Testis (tissue), 2 donors: ENCODE measurements around the gene UBR3.

Experiments used
- POLR2A ChIP-seq: fragments of 450-650 bp; IDR thresholded peaks from one replicate; pipeline ENCODE4 v1.6.1; 2017; ENCODE audit warnings: antibody characterized with exemption, mild to moderate bottlenecking, moderate library complexity
- TF ChIP-seq, protein P1 (sequence below), 3 experiments: fragments of 450-650 bp in 2 of 3; fragments of 200-600 bp in 1 of 3; sonication (generic) in 1 of 3; IDR thresholded peaks; one replicate each; pipeline ENCODE4 v1.5.1; 2016 to 2019; ENCODE audit warnings: antibody characterized with exemption in 3 of 3, mild to moderate bottlenecking in 2 of 3, moderate library complexity in 1 of 3

DNA sequence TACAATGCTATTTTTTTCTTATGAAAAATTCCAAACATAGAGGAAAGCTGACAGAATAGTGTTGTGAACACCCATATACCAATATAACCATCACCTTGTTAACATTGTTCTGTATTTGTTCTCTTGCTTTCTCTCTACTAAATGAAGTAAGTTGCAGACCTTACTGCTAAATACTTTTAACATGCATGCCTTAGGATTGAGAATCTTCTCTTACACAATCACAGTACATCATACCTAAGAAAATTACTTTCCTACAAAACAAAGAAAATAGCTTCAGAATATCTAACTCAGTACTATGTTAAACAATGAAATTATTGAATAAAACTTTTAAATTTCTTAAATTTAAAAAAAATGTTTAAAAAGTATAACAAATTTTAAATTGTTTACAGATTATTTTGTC is 136.5 kb downstream of the UBR3 start:
- TF ChIP-seq, protein P1, sequence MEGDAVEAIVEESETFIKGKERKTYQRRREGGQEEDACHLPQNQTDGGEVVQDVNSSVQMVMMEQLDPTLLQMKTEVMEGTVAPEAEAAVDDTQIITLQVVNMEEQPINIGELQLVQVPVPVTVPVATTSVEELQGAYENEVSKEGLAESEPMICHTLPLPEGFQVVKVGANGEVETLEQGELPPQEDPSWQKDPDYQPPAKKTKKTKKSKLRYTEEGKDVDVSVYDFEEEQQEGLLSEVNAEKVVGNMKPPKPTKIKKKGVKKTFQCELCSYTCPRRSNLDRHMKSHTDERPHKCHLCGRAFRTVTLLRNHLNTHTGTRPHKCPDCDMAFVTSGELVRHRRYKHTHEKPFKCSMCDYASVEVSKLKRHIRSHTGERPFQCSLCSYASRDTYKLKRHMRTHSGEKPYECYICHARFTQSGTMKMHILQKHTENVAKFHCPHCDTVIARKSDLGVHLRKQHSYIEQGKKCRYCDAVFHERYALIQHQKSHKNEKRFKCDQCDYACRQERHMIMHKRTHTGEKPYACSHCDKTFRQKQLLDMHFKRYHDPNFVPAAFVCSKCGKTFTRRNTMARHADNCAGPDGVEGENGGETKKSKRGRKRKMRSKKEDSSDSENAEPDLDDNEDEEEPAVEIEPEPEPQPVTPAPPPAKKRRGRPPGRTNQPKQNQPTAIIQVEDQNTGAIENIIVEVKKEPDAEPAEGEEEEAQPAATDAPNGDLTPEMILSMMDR (IDR thresholded peaks at IDR 0.05) = no peak
- TF ChIP-seq POLR2A = no peak
